Activated B cell treated with CpG ODN at 0.5 μM for 24 hours (primary cell): Measurements from ENCODE around the gene RAB24. TPM values are rescaled to one million over a fixed set of nuclear protein-coding genes. Genes with fewer than 3 reads are reported as not detected.

ENCODE experiments used
- ATAC-seq: fragments of 200-7000 bp; cut with Tn5 transposase; one replicate; pipeline ENCODE4 v1.10.0; 2021; ENCODE audit warnings: low read depth, mild to moderate bottlenecking, moderate library complexity
- CTCF ChIA-PET: fragments of 350-600 bp; sonication (Branson Sonifier 250); formaldehyde crosslinking; loops from one replicate; lab custom pipeline; 2021; ENCODE audit warnings: antibody characterized with exemption; lab: Charles Lee
- POLR2A ChIA-PET: fragments of 350-600 bp; sonication (Branson Sonifier 250); formaldehyde crosslinking; loops from one replicate; lab custom pipeline; 2021; ENCODE audit warnings: antibody characterized with exemption; lab: Charles Lee
- DNase-seq: peaks from one replicate; pipeline ENCODE4 v3.0.0; 2022
- H3K27ac Mint-ChIP-seq: one replicate; pipeline ENCODE4 v1.8.0; 2020; ENCODE audit warnings: mixed read lengths
- H3K27me3 Mint-ChIP-seq: one replicate; pipeline ENCODE4 v1.8.0; 2021; ENCODE audit warnings: mixed read lengths
- H3K36me3 Mint-ChIP-seq: one replicate; pipeline ENCODE4 v1.8.0; 2021; ENCODE audit warnings: low read depth, mixed read lengths
- H3K4me1 Mint-ChIP-seq: one replicate; pipeline ENCODE4 v1.8.0; 2021; ENCODE audit warnings: mixed read lengths
- H3K4me3 Mint-ChIP-seq: one replicate; pipeline ENCODE4 v1.8.0; 2020; ENCODE audit warnings: mild to moderate bottlenecking, mixed read lengths
- H3K9me3 Mint-ChIP-seq: one replicate; pipeline ENCODE4 v1.8.0; 2020; ENCODE audit warnings: mixed read lengths
- CTCF ChIP-seq: fragments of 200-600 bp; IDR thresholded peaks from one replicate; pipeline ENCODE4 v1.8.0; 2022; ENCODE audit warnings: antibody characterized with exemption, mild to moderate bottlenecking
- intact Hi-C: fragments of 100-400 bp; cut with micrococcal nuclease; formaldehyde crosslinking; loops from one replicate; pipeline ENCODE4 v1.15.1; 2024
- total RNA-seq: library from RNA; stranded (reverse); gene quantifications from 2 replicates; pipeline ENCODE4 v1.2.3, GENCODE V29; 2022

The RAB24 gene
- total RNA-seq, 1 donor from 2014 or later = 35.6 TPM

GRCh38 chr5:177311392-177311722 lies 7.8 kb upstream of the RAB24 start:
- DNase-seq (no peak), ATAC-seq (no peak)
- Mint-ChIP-seq H3K4me3 (peak overlapping the region; percentile 77), H3K27ac (no peak overlapping the region), H3K36me3 (peaks cover 9% of the 10 kb centered on the region), H3K9me3 (no peaks in the 10 kb centered on the region), H3K4me1 (peaks cover 41% of the 10 kb centered on the region), H3K27me3 (no peaks in the 10 kb centered on the region)
- ChIA-PET CTCF (interaction anchor here (1.7 kb wide), 1 partner anchor 144 kb away, joined by 7 read pairs; no protein-coding TSS in a partner anchor), POLR2A (no interaction called here)
- TF ChIP-seq CTCF = no peak
- intact Hi-C loops = loop anchor here (1.0 to 5.0 kb wide), 4 partner anchors 91 to 841 kb away; partner anchors contain the start of genes NHP2 and PDLIM7

GRCh38 chr5:177310757-177311391 lies 7.4 kb upstream of the RAB24 start:
- Mint-ChIP-seq H3K9me3 (no peaks in the 10 kb centered on the region), H3K4me3 (peak overlapping the region; percentile 80), H3K4me1 (peaks cover 45% of the 10 kb centered on the region), H3K36me3 (peaks cover 13% of the 10 kb centered on the region), H3K27me3 (no peaks in the 10 kb centered on the region), H3K27ac (peak overlapping the region; percentile 47)
- ChIA-PET CTCF (interaction anchor here (1.1 to 1.8 kb wide), 8 partner anchors 10 to 197 kb away, joined by 4 to 10 read pairs (median 6); partner anchors contain the start of gene LMAN2), POLR2A (interaction anchor here (0.6 to 1.4 kb wide), 2 partner anchors 21 to 41 kb away, joined by 3 to 4 read pairs; partner anchors contain the start of gene LMAN2)
- ATAC-seq (peak; percentile 19), DNase-seq (no peak)
- no peak for TF ChIP-seq CTCF
- intact Hi-C loops = loop anchor here (1.0 to 5.0 kb wide), 4 partner anchors 92 to 841 kb away; partner anchors contain the start of genes NHP2 and PDLIM7

GRCh38 chr5:177310332-177310731 lies 6.8 kb upstream of the RAB24 start:
- Mint-ChIP-seq H3K27me3 (no peaks in the 10 kb centered on the region), H3K36me3 (peaks cover 19% of the 10 kb centered on the region), H3K27ac (no peak overlapping the region), H3K9me3 (no peaks in the 10 kb centered on the region), H3K4me1 (peaks cover 50% of the 10 kb centered on the region), H3K4me3 (peak overlapping the region; percentile 80)
- DNase-seq (no peak), ATAC-seq (no peak)
- CTCF ChIA-PET = interaction anchor here (0.7 to 2.2 kb wide), 18 partner anchors 9 to 197 kb away, joined by 3 to 10 read pairs (median 4); partner anchors contain the start of genes LMAN2 and PDLIM7
- POLR2A ChIA-PET = interaction anchor here (0.6 to 1.4 kb wide), 4 partner anchors 9 to 41 kb away, joined by 3 to 4 read pairs (median 3); partner anchors contain the start of gene LMAN2
- no peak for TF ChIP-seq CTCF
- intact Hi-C loops = loop anchor here (2.0 to 5.0 kb wide), 3 partner anchors 92 to 842 kb away; partner anchors contain the start of gene NHP2

GRCh38 chr5:177309351-177310191 lies 6.1 kb upstream of the RAB24 start:
- H3K9me3 Mint-ChIP-seq = no peaks in the 10 kb centered on the region
- ATAC-seq (peak; percentile 28), DNase-seq (peak; percentile 55)
- TF ChIP-seq CTCF = peak; percentile 44
- ChIA-PET POLR2A (interaction anchor here (0.6 to 1.4 kb wide), 5 partner anchors 8 to 201 kb away, joined by 3 to 4 read pairs (median 3); partner anchors contain the start of genes DOK3 and LMAN2), CTCF (interaction anchor here (0.7 to 2.2 kb wide), 22 partner anchors 8 to 223 kb away, joined by 3 to 10 read pairs (median 4); partner anchors contain the start of genes FGFR4, LMAN2 and PDLIM7)
- H3K27me3 Mint-ChIP-seq = no peaks in the 10 kb centered on the region
- peak overlapping the region; percentile 59 for H3K4me3 Mint-ChIP-seq
- H3K4me1 Mint-ChIP-seq = peaks cover 58% of the 10 kb centered on the region
- peak overlapping the region; percentile 61 for H3K27ac Mint-ChIP-seq
- intact Hi-C loops = loop anchor here (2.0 to 5.0 kb wide), 3 partner anchors 93 to 843 kb away; partner anchors contain the start of gene NHP2
- peaks cover 22% of the 10 kb centered on the region for H3K36me3 Mint-ChIP-seq
